ENCODE measurements around the gene RYR3.

RYR3 gene

GRCh38 chr15:33320017-33320416, 9.2 kb downstream of the RYR3 start:
- DNase-seq (ENCODE audit: low read depth): no peak

GRCh38 chr15:33322091-33322490, 11.3 kb downstream of the RYR3 start:
- DNase-seq (ENCODE audit: low read depth): no peak

- DNase-seq (ENCODE audit: low read depth): no peak
Observed at GRCh38 chr15:33324609-33325008, 13.8 kb downstream of the RYR3 start.

GRCh38 chr15:33326908-33327307, 16.1 kb downstream of the RYR3 start:
- no peak for DNase-seq (ENCODE audit: low read depth)

GRCh38 chr15:33328106-33328505, 17.3 kb downstream of the RYR3 start:
- no peak for DNase-seq (ENCODE audit: low read depth)

- DNase-seq (ENCODE audit: low read depth): no peak
Observed at GRCh38 chr15:33329457-33329856, 18.7 kb downstream of the RYR3 start.

GRCh38 chr15:33330931-33331330, 20.2 kb downstream of the RYR3 start:
- DNase-seq (ENCODE audit: low read depth): no peak

- DNase-seq (ENCODE audit: low read depth): no peak
Observed at GRCh38 chr15:33341953-33342352, 31.2 kb downstream of the RYR3 start.

GRCh38 chr15:33343275-33343674, 32.5 kb downstream of the RYR3 start:
- no peak for DNase-seq (ENCODE audit: low read depth)

GRCh38 chr15:33344111-33344510, 33.3 kb downstream of the RYR3 start:
- DNase-seq (ENCODE audit: low read depth): no peak

GRCh38 chr15:33344530-33344929, 33.8 kb downstream of the RYR3 start:
- DNase-seq (ENCODE audit: low read depth): no peak

GRCh38 chr15:33354411-33354810, 43.6 kb downstream of the RYR3 start:
- DNase-seq (ENCODE audit: low read depth): no peak

- no peak for DNase-seq (ENCODE audit: low read depth)
Observed at GRCh38 chr15:33357845-33358244, 47.1 kb downstream of the RYR3 start.

- no peak for DNase-seq (ENCODE audit: low read depth)
Observed at GRCh38 chr15:33358306-33358705, 47.5 kb downstream of the RYR3 start.

GRCh38 chr15:33360886-33361285, 50.1 kb downstream of the RYR3 start:
- DNase-seq (ENCODE audit: low read depth): no peak

GRCh38 chr15:33369941-33370622, 59.3 kb downstream of the RYR3 start:
- no peak for DNase-seq (ENCODE audit: low read depth)

- DNase-seq (ENCODE audit: low read depth): no peak
Observed at GRCh38 chr15:33370623-33371020, 59.9 kb downstream of the RYR3 start.

GRCh38 chr15:33371159-33371558, 60.4 kb downstream of the RYR3 start:
- no peak for DNase-seq (ENCODE audit: low read depth)

- DNase-seq (ENCODE audit: low read depth): no peak
Observed at GRCh38 chr15:33374226-33374914, 63.6 kb downstream of the RYR3 start.

- DNase-seq (ENCODE audit: low read depth): no peak
Observed at GRCh38 chr15:33375236-33375635, 64.5 kb downstream of the RYR3 start.

- no peak for DNase-seq (ENCODE audit: low read depth)
Observed at GRCh38 chr15:33377204-33377603, 66.4 kb downstream of the RYR3 start.

GRCh38 chr15:33378866-33379480, 68.2 kb downstream of the RYR3 start:
- no peak for DNase-seq (ENCODE audit: low read depth)

GRCh38 chr15:33380406-33380805, 69.6 kb downstream of the RYR3 start:
- DNase-seq (ENCODE audit: low read depth): no peak

Data from stimulated activated CD8-positive, alpha-beta memory T cell treated with anti-CD3 and anti-CD28 coated beads, Interleukin-4, amount 100 ng/mL, for 24 hours (primary cell).